PC-3 (cell line): ENCODE measurements around the gene SH3RF2. TPM values are rescaled to one million over a fixed set of nuclear protein-coding genes. Genes with fewer than 3 reads are reported as not detected.

Experiments
- ATAC-seq: fragments of 200-7000 bp; cut with Tn5 transposase; 2 replicates; pipeline ENCODE4 v1.9.1; 2020; ENCODE audit warnings: mild to moderate bottlenecking, moderate library complexity
- BruUV-seq: library from RNA; stranded (reverse); fragments of 400-500 nt; replicated peaks from 2 replicates; lab custom pipeline; 2021; lab: Mats Ljungman, UMichigan
- CTCF ChIA-PET: fragments of 300-600 bp; sonication (Branson Sonifier 250); formaldehyde crosslinking; loops from one replicate; lab custom pipeline; 2022; ENCODE audit warnings: antibody characterized with exemption; lab: Charles Lee
- POLR2A ChIA-PET: fragments of 300-600 bp; sonication (Branson Sonifier 250); formaldehyde crosslinking; loops from one replicate; lab custom pipeline; 2022; ENCODE audit warnings: antibody characterized with exemption; ENCODE audit not compliant: unreplicated experiment; lab: Charles Lee
- DNase-seq: peaks from one replicate; pipeline ENCODE4 v3.0.0-alpha.2; 2015
- H2AFZ ChIP-seq: fragments of 300-600 bp; sonication (generic); 2 replicates; pipeline ENCODE4 v1.6.0; 2016; ENCODE audit warnings: antibody characterized with exemption, low read length
- H3F3A ChIP-seq: fragments of 300-600 bp; sonication (generic); one replicate; pipeline ENCODE4 v1.6.0; 2017; ENCODE audit warnings: antibody characterized with exemption, low read length, control low read depth, mild to moderate bottlenecking; ENCODE audit not compliant: unreplicated experiment
- H3K27ac ChIP-seq: fragments of 300-600 bp; sonication (generic); 2 replicates; pipeline ENCODE4 v1.5.1; 2016; ENCODE audit warnings: mild to moderate bottlenecking, low read length
- H3K27me3 ChIP-seq: fragments of 300-600 bp; sonication (generic); 2 replicates; pipeline ENCODE4 v1.6.1; 2016; ENCODE audit warnings: low read length, mixed read lengths
- H3K36me3 ChIP-seq: fragments of 300-600 bp; sonication (generic); 2 replicates; pipeline ENCODE4 v1.6.1; 2016; ENCODE audit warnings: low read depth, mixed run types, low read length, mixed read lengths
- H3K4me1 ChIP-seq: fragments of 300-600 bp; sonication (generic); 2 replicates; pipeline ENCODE4 v1.5.1; 2016; ENCODE audit warnings: low read length; ENCODE audit not compliant: insufficient read depth
- H3K4me2 ChIP-seq: fragments of 300-600 bp; sonication (generic); 2 replicates; pipeline ENCODE4 v1.6.0; 2016; ENCODE audit warnings: low read length
- H3K4me3 ChIP-seq: fragments of 300-600 bp; sonication (generic); 2 replicates; pipeline ENCODE4 v1.5.1; 2016; ENCODE audit warnings: mild to moderate bottlenecking, low read length, mixed read lengths
- H3K79me2 ChIP-seq: fragments of 300-600 bp; sonication (generic); 2 replicates; pipeline ENCODE4 v1.6.1; 2017; ENCODE audit warnings: low read length, mixed read lengths
- H3K9ac ChIP-seq: fragments of 300-600 bp; sonication (generic); 2 replicates; pipeline ENCODE4 v1.6.0; 2016; ENCODE audit warnings: mild to moderate bottlenecking, low read length
- H3K9me2 ChIP-seq: fragments of 300-600 bp; sonication (generic); replicated peaks from 2 replicates; pipeline ENCODE4 v1.6.1; 2016; ENCODE audit warnings: mixed run types, low read length, mixed read lengths
- H3K9me3 ChIP-seq: fragments of 300-600 bp; sonication (generic); 2 replicates; pipeline ENCODE4 v1.6.1; 2016; ENCODE audit warnings: low read length, mixed read lengths
- H4K20me1 ChIP-seq: fragments of 300-600 bp; sonication (generic); 2 replicates; pipeline ENCODE4 v1.6.1; 2016; ENCODE audit warnings: low read length, mixed read lengths
- CTCF ChIP-seq: fragments of 300-600 bp; sonication (generic); conservative IDR thresholded peaks from 2 replicates; pipeline ENCODE4 v1.5.1; 2017; ENCODE audit warnings: antibody characterized with exemption, low read depth, mild to moderate bottlenecking, low read length
- EZH2 ChIP-seq: fragments of 300-600 bp; sonication (generic); IDR thresholded peaks from one replicate; pipeline ENCODE4 v1.6.1; 2017; ENCODE audit warnings: antibody characterized with exemption, mild to moderate bottlenecking, low read length; ENCODE audit not compliant: unreplicated experiment
- EZH2phosphoT487 ChIP-seq: fragments of 300-600 bp; sonication (generic); IDR thresholded peaks from 2 replicates; pipeline ENCODE4 v1.6.1; 2018; ENCODE audit warnings: mild to moderate bottlenecking, antibody characterized with exemption, low read length, borderline replicate concordance
- intact Hi-C: fragments of 100-400 bp; cut with micrococcal nuclease; formaldehyde crosslinking; loops from 2 replicates; pipeline ENCODE4 v1.9.0; 2023
- total RNA-seq: library from RNA; depleted of rRNA; stranded (reverse); fragments of >200 nt; gene quantifications from 2 replicates; pipeline ENCODE4 v1.2.3, GENCODE V29; 2014

SH3RF2 gene
- total RNA-seq, 1 experiment from 2014 or later: 5.9 TPM

- POLR2A ChIA-PET: interaction anchor here (0.5 kb wide), 1 partner anchor 95 kb away, joined by 3 read pairs; no protein-coding TSS in a partner anchor
- H3K79me2 ChIP-seq: no peaks in the 10 kb centered on the region
- H2AFZ ChIP-seq: no peak overlapping the region
- BruUV-seq: no TSS peak
- no peak overlapping the region for H3K9ac ChIP-seq
- no peaks in the 10 kb centered on the region for H3F3A ChIP-seq
- no peak overlapping the region for H3K4me2 ChIP-seq
- no peaks in the 10 kb centered on the region for H3K9me2 ChIP-seq
- H3K27ac ChIP-seq: no peak overlapping the region
- CTCF ChIA-PET: interaction anchor here (0.7 to 1.0 kb wide), 2 partner anchors 13 to 738 kb away, joined by 3 read pairs; no protein-coding TSS in a partner anchor
- TF ChIP-seq EZH2 (no peak), CTCF (peak; percentile 68), EZH2phosphoT487 (no peak)
- H3K4me1 ChIP-seq: peaks cover 16% of the 10 kb centered on the region
- no peaks in the 10 kb centered on the region for H3K9me3 ChIP-seq
- no peaks in the 10 kb centered on the region for H3K27me3 ChIP-seq
- no peaks in the 10 kb centered on the region for H3K36me3 ChIP-seq
- H4K20me1 ChIP-seq: no peaks in the 10 kb centered on the region
- no peak overlapping the region for H3K4me3 ChIP-seq
- ATAC-seq (peak; percentile 49), DNase-seq (peak; percentile 58)
- intact Hi-C loops: no loop called here
Observed at GRCh38 chr5:146041180-146041789, 104.9 kb downstream of the SH3RF2 start.

GRCh38 chr5:146042628-146043279 is 106.4 kb downstream of the SH3RF2 start:
- Histone ChIP-seq H3K36me3 (no peaks in the 10 kb centered on the region), H3K4me1 (peaks cover 27% of the 10 kb centered on the region), H3K79me2 (no peaks in the 10 kb centered on the region), H3K4me3 (no peak overlapping the region), H3K4me2 (peak overlapping the region; percentile 23), H3K9ac (no peak overlapping the region), H4K20me1 (no peaks in the 10 kb centered on the region), H3K9me2 (no peaks in the 10 kb centered on the region), H3K27me3 (no peaks in the 10 kb centered on the region), H3F3A (no peaks in the 10 kb centered on the region), H3K9me3 (no peaks in the 10 kb centered on the region), H2AFZ (peak overlapping the region; percentile 49), H3K27ac (peak overlapping the region; percentile 56)
- CTCF ChIA-PET: no interaction called here
- POLR2A ChIA-PET: no interaction called here
- no TSS peak for BruUV-seq
- DNase-seq: peak; percentile 92
- intact Hi-C loops: loop anchor here (2.0 kb wide), 1 partner anchor 60 kb away; no protein-coding TSS in a partner anchor
- peak; percentile 85 for ATAC-seq
- TF ChIP-seq EZH2phosphoT487 (no peak), EZH2 (no peak), CTCF (no peak)

- POLR2A ChIA-PET: no interaction called here
- BruUV-seq: no TSS peak
Observed at GRCh38 chr5:146043722-146044121, 107.3 kb downstream of the SH3RF2 start.

More at GRCh38 chr5:146043722-146044121, 107.3 kb downstream of the SH3RF2 start:
- Histone ChIP-seq H3K4me2 (no peak overlapping the region), H3K27ac (no peak overlapping the region), H3K27me3 (no peaks in the 10 kb centered on the region), H3F3A (no peaks in the 10 kb centered on the region), H3K36me3 (no peaks in the 10 kb centered on the region), H3K79me2 (no peaks in the 10 kb centered on the region), H4K20me1 (no peaks in the 10 kb centered on the region), H3K9ac (no peak overlapping the region), H3K4me3 (no peak overlapping the region), H3K4me1 (peaks cover 29% of the 10 kb centered on the region), H2AFZ (no peak overlapping the region), H3K9me2 (no peaks in the 10 kb centered on the region), H3K9me3 (no peaks in the 10 kb centered on the region)
- intact Hi-C loops: loop anchor here (2.0 kb wide), 1 partner anchor 61 kb away; no protein-coding TSS in a partner anchor
- no peak for ATAC-seq
- DNase-seq: no peak
- CTCF ChIA-PET: no interaction called here
- TF ChIP-seq EZH2 (no peak), EZH2phosphoT487 (no peak), CTCF (no peak)
